Natural killer cell (primary cell): ENCODE data around the gene ATF6B. TPM values are rescaled to one million over a fixed set of nuclear protein-coding genes. Genes with fewer than 3 reads are reported as not detected.

ENCODE experiments used
- ATAC-seq, 3 donors: fragments of 150-1000 bp in 2 of 3; fragments of 200-7000 bp in 1 of 3; cut with Tn5 transposase; 1 replicate in 1 of 3; 2 replicates in 2 of 3; pipeline ENCODE4 v1.10.0; 2021; ENCODE audit warnings: mild to moderate bottlenecking in 2 of 3, moderate library complexity in 2 of 3
- DNase-seq, 2 donors: peaks; one replicate each; pipeline versions ENCODE4 v3.0.0 to v3.0.0-alpha.2; 2013 to 2021; ENCODE audit warnings: mixed read lengths in 1 of 2
- H3K27ac ChIP-seq: one replicate; pipeline ENCODE4 v1.5.1; 2013; ENCODE audit warnings: mild to moderate bottlenecking, low read length
- H3K27me3 ChIP-seq: one replicate; pipeline ENCODE4 v1.6.1; 2013; ENCODE audit warnings: low read length; ENCODE audit not compliant: control insufficient read depth, insufficient read depth
- H3K36me3 ChIP-seq: one replicate; pipeline ENCODE4 v1.6.1; 2013; ENCODE audit warnings: low read length; ENCODE audit not compliant: control insufficient read depth, insufficient read depth
- H3K4me1 ChIP-seq: one replicate; pipeline ENCODE4 v1.6.1; 2013; ENCODE audit warnings: low read length; ENCODE audit not compliant: control insufficient read depth, insufficient read depth
- H3K4me3 ChIP-seq: one replicate; pipeline ENCODE4 v1.5.1; 2013; ENCODE audit warnings: low read length
- H3K9me3 ChIP-seq: one replicate; pipeline ENCODE4 v1.6.1; 2013; ENCODE audit warnings: low read length; ENCODE audit not compliant: control insufficient read depth, insufficient read depth
- H3K27ac Mint-ChIP-seq, 2 donors: one replicate each; pipeline ENCODE4 v1.8.0; 2022; ENCODE audit warnings: mild to moderate bottlenecking in 2 of 2, mixed read lengths in 2 of 2, moderate library complexity in 1 of 2
- H3K27me3 Mint-ChIP-seq, 2 donors: one replicate each; pipeline ENCODE4 v1.8.0; 2022; ENCODE audit warnings: low read depth in 2 of 2, mixed read lengths in 2 of 2
- H3K36me3 Mint-ChIP-seq: one replicate; pipeline ENCODE4 v1.8.0; 2022; ENCODE audit warnings: mixed read lengths
- H3K4me1 Mint-ChIP-seq, 2 donors: one replicate each; pipeline ENCODE4 v1.8.0; 2022; ENCODE audit warnings: mixed read lengths in 2 of 2
- H3K4me3 Mint-ChIP-seq: one replicate; pipeline ENCODE4 v1.8.0; 2022; ENCODE audit warnings: mild to moderate bottlenecking, moderate library complexity, mixed read lengths
- H3K9me3 Mint-ChIP-seq, 2 donors: one replicate each; pipeline ENCODE4 v1.8.0; 2022; ENCODE audit warnings: mixed read lengths in 2 of 2
- WGBS: methylation state at CpG from one replicate; pipeline ENCODE4 v1.1.7; 2013; ENCODE audit warnings: missing lambda C conversion rate; ENCODE audit not compliant: insufficient coverage; 5-methylcytosine and 5-hydroxymethylcytosine counted together
- intact Hi-C: fragments of 100-400 bp; cut with micrococcal nuclease; formaldehyde crosslinking; loops from one replicate; pipeline ENCODE4 v1.14.2; 2022
- total RNA-seq, 4 donors: library from RNA; stranded (reverse); fragments of 120-200 nt in 1 of 4; gene quantifications; one replicate each; pipeline versions ENCODE4 v1.2.3 to v1.2.4, GENCODE V29; 2013 to 2022
- TF ChIP-seq, protein P1 (sequence below): fragments of 200-600 bp; IDR thresholded peaks from one replicate; pipeline ENCODE4 v1.8.0; 2022; ENCODE audit warnings: antibody characterized with exemption

The ATF6B gene
- total RNA-seq, 3 donors from 2014 or later (not counting 1 experiment from before 2014, with no cell fraction given), result 157 to 187 (median 178) TPM

DNA sequence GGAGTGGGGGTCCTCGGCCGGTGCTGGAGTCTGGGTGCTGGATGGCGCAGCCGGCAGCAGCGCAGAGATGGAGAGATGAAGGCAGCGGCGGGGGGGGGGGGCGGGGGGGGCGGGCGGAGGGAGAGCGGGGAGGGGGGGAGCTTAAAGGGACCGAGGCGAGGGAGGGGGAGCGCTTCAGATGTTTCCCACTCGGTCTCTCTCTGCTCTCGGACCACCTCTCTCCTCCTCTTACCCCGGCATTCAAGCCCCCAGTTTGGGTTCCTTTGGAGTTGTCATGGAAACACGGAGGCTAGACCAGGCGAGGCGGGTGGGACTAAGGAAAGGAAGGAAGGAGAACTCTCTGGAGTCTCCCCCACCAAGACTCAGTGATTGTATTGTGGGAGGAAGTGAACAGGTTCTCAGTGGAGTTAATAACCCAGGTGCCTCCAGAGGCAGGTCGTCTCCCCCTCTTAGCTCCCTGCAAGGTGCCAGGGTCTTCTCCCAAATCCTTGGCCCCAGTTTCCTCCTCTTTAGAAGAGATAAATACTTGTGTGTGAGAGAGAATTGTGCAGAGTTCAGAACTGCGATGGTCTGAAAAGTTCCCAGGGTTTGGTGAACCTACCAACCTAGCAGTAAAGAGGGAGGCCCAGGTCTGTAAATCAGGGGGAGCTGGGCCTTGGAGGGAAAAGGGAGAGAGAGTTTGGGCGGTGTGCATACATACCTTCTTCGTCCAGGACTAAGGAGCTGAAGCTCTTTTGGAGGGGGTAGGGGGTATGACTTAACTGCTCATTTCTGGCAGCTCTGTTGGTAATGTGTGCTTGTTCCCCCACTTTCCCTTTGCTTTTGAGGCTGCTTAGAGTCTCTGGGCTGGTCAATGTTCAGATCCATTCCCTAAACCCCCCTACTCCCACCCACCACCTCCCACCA lies 24.1 kb upstream of the ATF6B start, which contains the start of gene PRRT1:
TSS of gene PRRT1 (minus strand) at position 77 of the 906 bp plus-strand sequence. CDS start 112 bp downstream, outside the sequence.
- ATAC-seq, result no peak
- no peak within 1 kb of the TSS for H3K4me3 ChIP-seq
- peak in 1 of 2 donors; percentile 39 for DNase-seq
- peak within 1 kb of the TSS; percentile 78 for H3K4me3 Mint-ChIP-seq
- H3K27ac ChIP-seq, result no peak within 1 kb of the TSS
- peaks cover 3% of the 10 kb centered on the region for H3K9me3 ChIP-seq
- TF ChIP-seq, protein P1, sequence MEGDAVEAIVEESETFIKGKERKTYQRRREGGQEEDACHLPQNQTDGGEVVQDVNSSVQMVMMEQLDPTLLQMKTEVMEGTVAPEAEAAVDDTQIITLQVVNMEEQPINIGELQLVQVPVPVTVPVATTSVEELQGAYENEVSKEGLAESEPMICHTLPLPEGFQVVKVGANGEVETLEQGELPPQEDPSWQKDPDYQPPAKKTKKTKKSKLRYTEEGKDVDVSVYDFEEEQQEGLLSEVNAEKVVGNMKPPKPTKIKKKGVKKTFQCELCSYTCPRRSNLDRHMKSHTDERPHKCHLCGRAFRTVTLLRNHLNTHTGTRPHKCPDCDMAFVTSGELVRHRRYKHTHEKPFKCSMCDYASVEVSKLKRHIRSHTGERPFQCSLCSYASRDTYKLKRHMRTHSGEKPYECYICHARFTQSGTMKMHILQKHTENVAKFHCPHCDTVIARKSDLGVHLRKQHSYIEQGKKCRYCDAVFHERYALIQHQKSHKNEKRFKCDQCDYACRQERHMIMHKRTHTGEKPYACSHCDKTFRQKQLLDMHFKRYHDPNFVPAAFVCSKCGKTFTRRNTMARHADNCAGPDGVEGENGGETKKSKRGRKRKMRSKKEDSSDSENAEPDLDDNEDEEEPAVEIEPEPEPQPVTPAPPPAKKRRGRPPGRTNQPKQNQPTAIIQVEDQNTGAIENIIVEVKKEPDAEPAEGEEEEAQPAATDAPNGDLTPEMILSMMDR, result no peak
- peaks cover 20 to 29% of the 10 kb centered on the region in 2 donors for H3K27me3 Mint-ChIP-seq
- peaks cover 54 to 67% of the 10 kb centered on the region in 2 donors for H3K4me1 Mint-ChIP-seq
- intact Hi-C loops, result no loop called here
- WGBS, result 40% methylated on average over 10 of the region's 24 CpGs
- no peaks in the 10 kb centered on the region for H3K9me3 Mint-ChIP-seq
- no peaks in the 10 kb centered on the region for H3K36me3 ChIP-seq
- H3K27me3 ChIP-seq, result peaks cover 21% of the 10 kb centered on the region
- peak within 1 kb of the TSS; percentile 90 to 98 for H3K27ac Mint-ChIP-seq
- H3K36me3 Mint-ChIP-seq, result no peaks in the 10 kb centered on the region
- peaks cover 54% of the 10 kb centered on the region for H3K4me1 ChIP-seq

DNA sequence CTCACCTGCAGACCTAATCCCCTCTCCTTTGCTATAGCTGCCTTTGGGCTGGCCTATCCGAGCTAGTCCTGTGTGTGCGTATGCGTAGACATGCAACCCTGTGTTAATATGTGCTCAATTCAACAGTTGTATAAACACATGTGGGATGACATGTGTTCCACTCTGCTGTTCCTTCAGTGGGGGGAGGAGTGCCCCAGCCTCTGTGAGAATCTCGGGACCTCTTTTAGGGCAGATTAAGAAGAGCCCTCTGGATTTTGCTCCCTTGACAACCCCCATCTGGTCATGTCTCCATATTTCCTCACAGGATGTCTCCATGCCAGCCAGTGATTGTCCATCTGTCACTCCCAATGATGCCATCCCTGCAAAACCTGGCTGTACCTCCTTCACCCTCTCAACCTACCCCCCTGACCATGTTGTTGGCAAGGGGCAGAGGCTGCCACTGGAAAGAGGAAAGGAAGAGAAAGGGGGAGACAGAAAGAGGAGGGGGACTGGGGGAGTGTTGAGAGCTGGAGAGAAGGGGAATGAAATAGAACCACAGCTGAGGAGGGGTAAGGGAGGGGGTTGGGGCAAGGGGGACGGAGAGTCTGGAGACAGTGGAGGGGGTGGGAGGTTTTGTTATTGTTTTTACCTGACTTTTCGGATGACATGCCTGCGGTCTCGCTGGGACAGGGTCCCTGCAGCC lies 23.3 kb upstream of the ATF6B start:
- Histone ChIP-seq H3K4me1 (peaks cover 56% of the 10 kb centered on the region), H3K9me3 (peaks cover 3% of the 10 kb centered on the region), H3K36me3 (no peaks in the 10 kb centered on the region), H3K4me3 (no peak overlapping the region), H3K27me3 (peaks cover 21% of the 10 kb centered on the region), H3K27ac (no peak overlapping the region)
- DNase-seq, result peak in 1 of 2 donors; percentile 39
- Mint-ChIP-seq H3K9me3 (no peaks in the 10 kb centered on the region), H3K27me3 (peaks cover 20 to 34% of the 10 kb centered on the region in 2 donors), H3K4me3 (peak overlapping the region; percentile 52), H3K4me1 (peaks cover 54 to 73% of the 10 kb centered on the region in 2 donors), H3K36me3 (no peaks in the 10 kb centered on the region), H3K27ac (peak overlapping the region; percentile 23 to 98)
- intact Hi-C loops, result no loop called here
- TF ChIP-seq, protein P1, result no peak
- ATAC-seq, result no peak
- 51% methylated on average over 8 of the region's 8 CpGs for WGBS

DNA sequence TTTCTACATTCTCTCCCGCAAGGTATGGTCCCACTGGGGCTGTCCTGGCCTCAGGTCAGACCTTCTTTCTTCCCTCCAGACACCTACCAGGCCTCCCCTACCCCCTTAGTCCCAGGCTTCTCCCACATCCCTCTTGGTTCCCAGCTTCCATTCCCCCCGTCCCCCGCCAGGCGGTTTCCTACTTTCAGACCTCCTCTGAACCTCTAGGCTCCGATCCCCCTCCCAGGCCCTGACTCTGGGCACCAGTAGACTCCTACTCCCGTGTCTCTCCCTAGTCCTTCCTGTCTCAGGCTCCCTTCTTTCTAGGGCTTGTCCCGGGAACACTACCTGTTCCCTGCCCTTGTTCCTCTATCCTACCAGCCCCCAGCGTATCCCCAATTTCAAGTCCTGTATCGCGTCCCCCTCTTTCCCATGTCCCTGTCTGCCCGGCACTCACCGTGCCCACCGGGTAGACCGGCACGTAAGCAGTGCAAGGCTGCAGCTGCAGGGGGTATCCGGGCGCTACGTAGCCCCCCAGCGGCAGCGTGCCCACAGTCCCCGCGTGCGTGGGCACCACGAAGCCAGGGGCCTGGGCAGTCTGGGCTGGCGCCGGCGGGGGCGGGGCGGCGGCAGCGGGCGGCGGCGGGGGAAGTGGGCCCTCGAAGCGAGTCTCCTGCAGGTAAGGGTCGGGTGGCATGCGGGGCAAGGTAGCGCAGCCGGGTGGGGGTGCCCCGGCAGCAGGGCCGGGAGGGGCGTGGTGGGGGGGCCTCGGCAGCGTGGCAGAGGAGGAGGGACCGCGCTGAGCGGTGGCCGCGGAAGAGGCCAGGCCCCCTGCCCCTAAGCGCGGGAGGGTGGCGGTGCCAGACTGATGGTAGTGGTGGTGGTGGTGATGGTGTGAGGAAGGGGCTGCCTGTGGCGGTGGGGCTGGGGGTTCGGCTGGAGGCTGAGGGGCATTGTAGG lies 22.2 kb upstream of the ATF6B start:
- TF ChIP-seq, protein P1, result no peak
- no peaks in the 10 kb centered on the region for H3K36me3 Mint-ChIP-seq
- Histone ChIP-seq H3K27me3 (peaks cover 21% of the 10 kb centered on the region), H3K27ac (no peak overlapping the region), H3K4me1 (peaks cover 49% of the 10 kb centered on the region), H3K4me3 (no peak overlapping the region), H3K36me3 (no peaks in the 10 kb centered on the region), H3K9me3 (peaks cover 3% of the 10 kb centered on the region)
- DNase-seq, result no peak
- peaks cover 20 to 37% of the 10 kb centered on the region in 2 donors for H3K27me3 Mint-ChIP-seq
- H3K27ac Mint-ChIP-seq, result peak overlapping the region; percentile 23 to 98
- intact Hi-C loops, result loop anchor here (2.0 kb wide), 1 partner anchor 19 kb away; the partner anchor contains the start of gene FKBPL
- H3K4me3 Mint-ChIP-seq, result peak overlapping the region; percentile 52
- no peaks in the 10 kb centered on the region for H3K9me3 Mint-ChIP-seq
- no peak for ATAC-seq
- H3K4me1 Mint-ChIP-seq, result peaks cover 48 to 69% of the 10 kb centered on the region in 2 donors
- WGBS, result 51% methylated on average over 55 of the region's 55 CpGs
